PC-3 (cell line): Measurements from ENCODE around the gene SNX5.

Experiments used
- CTCF ChIP-seq: fragments of 300-600 bp; sonication (generic); conservative IDR thresholded peaks from 2 replicates; pipeline ENCODE4 v1.5.1; 2017; ENCODE audit warnings: antibody characterized with exemption, low read depth, mild to moderate bottlenecking, low read length
- EZH2 ChIP-seq: fragments of 300-600 bp; sonication (generic); IDR thresholded peaks from one replicate; pipeline ENCODE4 v1.6.1; 2017; ENCODE audit warnings: antibody characterized with exemption, mild to moderate bottlenecking, low read length; ENCODE audit not compliant: unreplicated experiment

- TF ChIP-seq CTCF (no peak), EZH2 (no peak)
Measured at GRCh38 chr20:17897566-17898307, 70.9 kb downstream of the SNX5 start.
